ENCODE measurements around the gene USP1.

Gene USP1, protein sequence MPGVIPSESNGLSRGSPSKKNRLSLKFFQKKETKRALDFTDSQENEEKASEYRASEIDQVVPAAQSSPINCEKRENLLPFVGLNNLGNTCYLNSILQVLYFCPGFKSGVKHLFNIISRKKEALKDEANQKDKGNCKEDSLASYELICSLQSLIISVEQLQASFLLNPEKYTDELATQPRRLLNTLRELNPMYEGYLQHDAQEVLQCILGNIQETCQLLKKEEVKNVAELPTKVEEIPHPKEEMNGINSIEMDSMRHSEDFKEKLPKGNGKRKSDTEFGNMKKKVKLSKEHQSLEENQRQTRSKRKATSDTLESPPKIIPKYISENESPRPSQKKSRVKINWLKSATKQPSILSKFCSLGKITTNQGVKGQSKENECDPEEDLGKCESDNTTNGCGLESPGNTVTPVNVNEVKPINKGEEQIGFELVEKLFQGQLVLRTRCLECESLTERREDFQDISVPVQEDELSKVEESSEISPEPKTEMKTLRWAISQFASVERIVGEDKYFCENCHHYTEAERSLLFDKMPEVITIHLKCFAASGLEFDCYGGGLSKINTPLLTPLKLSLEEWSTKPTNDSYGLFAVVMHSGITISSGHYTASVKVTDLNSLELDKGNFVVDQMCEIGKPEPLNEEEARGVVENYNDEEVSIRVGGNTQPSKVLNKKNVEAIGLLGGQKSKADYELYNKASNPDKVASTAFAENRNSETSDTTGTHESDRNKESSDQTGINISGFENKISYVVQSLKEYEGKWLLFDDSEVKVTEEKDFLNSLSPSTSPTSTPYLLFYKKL

GRCh38 chr1:62436466-62437272 lies at the start of gene USP1:
USP1 (plus strand) TSS chr1:62437049; CDS start chr1:62439868, 2,819 bp downstream.
- DNase-seq, result peak; percentile 99

DNA sequence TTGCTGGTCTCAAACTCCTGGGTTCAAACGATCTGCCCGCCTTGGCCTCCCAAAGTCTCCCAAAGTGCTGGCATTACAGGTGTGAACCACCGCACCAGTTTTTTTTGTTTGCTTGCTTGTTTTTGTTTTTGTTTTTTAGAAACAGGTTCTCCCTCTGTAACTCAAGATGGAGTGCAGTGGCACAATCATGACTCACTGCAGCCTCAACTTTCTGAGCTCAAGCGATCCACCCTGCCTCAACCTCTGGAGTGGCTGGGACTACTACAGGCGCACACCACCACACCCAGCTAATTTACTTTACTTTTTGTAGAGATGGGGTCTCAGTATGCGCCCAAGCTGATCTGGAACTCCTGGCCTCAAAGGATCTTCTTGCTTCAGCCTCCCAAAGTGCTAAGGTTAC lies 47.3 kb upstream of the USP1 start:
- DNase-seq, result no peak

GRCh38 chr1:62390071-62390470 lies 46.8 kb upstream of the USP1 start:
- no peak for DNase-seq

- no peak for DNase-seq
Observed at GRCh38 chr1:62391369-62391971, 45.4 kb upstream of the USP1 start.

DNA sequence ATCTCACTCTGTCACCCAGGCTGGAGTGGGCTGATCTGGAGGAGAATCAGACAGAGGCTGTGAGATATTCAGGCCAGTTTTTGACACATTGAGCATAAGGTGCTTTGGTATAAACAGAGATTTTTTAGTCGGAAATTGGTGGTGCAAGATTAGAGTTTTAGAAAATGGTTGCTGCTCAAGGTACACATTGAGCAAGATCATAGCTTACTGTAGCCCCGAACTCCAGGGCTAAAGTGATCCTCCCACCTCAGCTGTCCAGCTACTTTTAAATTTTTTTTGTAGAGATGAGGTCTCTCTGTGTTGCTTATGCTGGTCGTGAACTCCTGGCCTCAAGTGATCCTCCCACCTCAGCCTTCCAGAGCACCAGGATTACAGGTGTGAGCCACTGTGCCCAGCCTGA lies 43.9 kb upstream of the USP1 start:
- no peak for DNase-seq

GRCh38 chr1:62394646-62395045 lies 42.2 kb upstream of the USP1 start:
- no peak for DNase-seq

DNA sequence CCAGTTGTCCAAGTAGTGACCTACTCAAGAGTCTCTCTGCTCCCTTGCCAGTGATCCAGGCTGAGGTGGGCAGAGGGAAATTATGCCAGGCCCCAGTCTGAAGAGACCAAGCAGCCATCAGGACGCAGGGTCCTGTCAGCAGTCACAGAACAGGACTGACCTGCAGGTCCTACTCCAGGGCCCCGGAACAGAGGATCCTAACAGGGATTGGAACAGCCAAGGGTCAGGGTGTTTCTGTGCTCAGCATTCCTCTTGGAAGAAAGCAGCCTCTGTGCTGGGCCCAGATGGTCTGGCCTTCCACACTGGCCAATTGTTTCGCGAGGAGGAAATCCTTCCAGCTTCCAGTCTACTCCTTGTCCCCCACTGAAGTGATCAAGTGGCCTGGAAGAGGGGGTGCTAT lies 41.6 kb upstream of the USP1 start:
- no peak for DNase-seq

DNA sequence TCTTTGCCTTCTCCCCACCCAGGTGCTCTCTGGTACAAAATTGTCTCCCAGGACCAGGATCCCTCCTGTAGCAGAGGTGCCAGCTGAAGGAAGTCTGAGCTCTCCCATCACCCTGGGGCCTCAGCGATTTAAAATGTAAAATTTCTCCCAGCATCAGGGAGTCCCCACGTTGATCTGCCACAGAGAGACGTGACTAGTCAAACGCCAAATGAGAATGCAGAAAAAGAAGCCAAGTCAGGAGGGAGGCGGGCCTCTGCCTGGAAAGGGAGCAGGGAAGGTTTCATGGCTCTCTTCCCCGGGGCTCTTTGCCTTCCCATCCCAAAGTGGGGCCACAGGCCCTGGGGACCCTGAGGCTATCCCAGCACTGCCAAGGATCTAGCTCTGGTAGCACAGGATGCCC lies 40.0 kb upstream of the USP1 start:
- DNase-seq, result no peak

DNA sequence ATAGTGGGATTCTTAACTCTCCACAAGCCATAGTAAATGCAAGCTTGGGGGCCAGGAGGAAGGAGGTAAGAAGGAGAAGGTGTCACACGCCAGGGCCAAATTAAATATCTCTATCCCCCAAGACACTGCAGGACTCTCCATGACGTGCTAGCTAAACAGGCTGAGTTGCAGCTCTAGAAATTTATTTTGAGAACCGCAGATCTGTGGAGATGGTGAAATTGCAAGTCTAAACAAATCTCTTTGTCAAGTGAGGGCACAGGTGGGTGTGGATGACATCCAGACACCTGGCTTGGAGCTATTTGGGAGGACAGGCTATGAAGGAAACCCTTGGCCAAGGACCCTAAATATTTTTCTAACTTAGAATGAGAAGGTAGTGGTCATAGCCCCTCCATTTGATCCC lies 39.5 kb upstream of the USP1 start:
- DNase-seq, result no peak

GRCh38 chr1:62398377-62398776 lies 38.5 kb upstream of the USP1 start:
- DNase-seq, result no peak

DNA sequence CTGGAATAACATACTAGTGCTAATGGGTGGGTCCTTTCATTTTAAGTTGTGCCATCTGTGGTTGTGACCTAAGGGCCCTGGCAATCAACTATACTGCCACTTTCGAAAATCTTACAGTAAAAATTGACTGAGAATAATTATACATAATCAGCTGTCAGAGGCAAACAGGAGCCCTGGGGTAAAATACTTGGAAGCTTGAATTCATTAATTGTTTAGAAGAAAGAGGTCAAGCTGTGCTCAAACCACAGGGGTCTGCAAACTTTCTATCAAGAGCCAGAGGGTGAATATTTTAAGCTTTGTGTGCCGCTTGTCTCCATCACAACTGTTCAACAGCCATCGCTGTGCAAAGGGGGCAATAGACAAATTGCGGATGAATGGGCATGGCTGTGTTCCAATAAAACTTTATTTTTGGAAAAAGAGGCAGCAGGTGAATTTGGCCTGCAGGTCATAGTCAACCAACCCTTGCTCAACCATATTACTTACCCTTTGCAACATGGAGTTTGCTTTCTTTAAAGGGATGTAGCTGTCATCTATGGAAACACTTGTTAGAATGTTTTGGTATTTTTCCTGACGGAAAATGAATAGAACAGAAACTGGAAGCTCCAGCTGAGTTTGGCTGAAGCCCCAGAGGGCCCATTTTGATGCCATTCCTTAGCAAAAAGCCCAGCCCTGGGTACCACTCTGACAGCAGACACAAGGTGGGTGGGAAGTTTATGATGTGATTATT lies 35.7 kb upstream of the USP1 start:
- DNase-seq, result no peak

DNA sequence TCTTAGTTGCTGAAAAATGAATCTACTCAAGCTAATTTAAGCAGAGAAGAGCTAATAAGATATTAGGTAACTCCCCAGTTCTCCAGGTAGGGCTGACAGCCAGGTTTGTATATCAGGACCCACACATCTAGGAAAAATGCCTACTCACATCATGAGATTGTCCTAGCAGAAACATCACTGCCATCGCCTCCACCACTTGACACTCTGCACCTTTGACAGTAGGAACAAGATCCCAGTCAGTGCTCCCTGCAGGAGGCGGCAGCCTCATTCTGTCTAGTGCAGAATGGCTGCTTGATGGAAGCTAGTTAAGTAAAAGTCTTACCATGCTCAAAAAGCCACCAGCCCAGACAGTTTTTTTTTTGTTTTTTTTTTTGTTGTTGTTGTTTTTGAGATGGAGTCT lies 31.6 kb upstream of the USP1 start:
- no peak for DNase-seq

GRCh38 chr1:62406576-62406975 lies 30.3 kb upstream of the USP1 start:
- no peak for DNase-seq

GRCh38 chr1:62407398-62408009 lies 29.3 kb upstream of the USP1 start:
- no peak for DNase-seq

- no peak for DNase-seq
Observed at GRCh38 chr1:62415687-62416086, 21.2 kb upstream of the USP1 start.

DNA sequence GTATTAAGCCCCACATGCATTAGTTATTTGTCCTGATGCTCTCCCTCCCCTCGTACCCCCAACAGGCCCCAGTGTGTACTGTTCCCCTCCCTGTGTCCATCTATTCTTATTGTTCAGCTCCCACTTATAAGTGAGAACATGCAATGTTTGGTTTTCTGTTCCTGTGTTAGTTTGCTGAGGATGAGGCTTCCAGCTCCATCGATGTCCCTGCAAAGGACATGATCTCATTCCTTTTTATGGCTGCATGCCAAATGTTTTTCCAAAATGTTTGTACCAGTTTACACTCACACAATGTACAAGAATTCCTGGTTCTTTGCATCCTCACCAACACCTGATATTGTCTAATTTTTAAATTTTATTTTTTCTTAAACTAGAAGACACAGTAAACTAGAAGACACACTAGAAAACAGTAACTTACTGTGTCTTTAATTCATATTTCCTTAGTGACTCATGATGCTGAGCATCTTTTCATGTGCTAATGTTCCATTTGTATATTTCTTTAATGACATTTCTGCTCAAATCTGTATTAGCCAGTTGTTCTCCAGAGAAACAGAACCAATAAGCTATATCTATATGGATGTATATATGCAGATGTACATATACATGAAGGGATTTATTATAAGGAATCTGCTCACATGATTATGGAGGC lies 19.4 kb upstream of the USP1 start:
- DNase-seq, result no peak

DNA sequence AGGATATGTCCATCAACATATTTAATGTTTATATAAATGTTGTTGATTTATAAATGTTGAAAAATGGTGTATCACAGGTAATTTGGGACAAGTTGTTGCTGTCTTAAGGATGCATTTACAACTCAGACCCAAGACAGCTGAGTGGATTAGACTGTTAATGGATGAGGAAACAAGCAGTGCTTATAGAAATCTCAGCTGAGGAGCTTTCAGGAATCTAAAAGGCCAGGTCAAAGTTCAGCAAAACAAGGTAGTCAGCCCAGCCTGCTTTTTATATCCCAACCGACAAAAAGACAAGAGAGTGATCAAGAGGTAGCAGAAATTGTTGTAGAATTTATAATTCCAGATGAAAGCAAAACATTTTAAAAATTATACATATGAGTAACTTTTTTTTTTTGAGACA lies 16.6 kb upstream of the USP1 start:
- no peak for DNase-seq

GRCh38 chr1:62423580-62424242 lies 13.1 kb upstream of the USP1 start:
- DNase-seq, result no peak

- no peak for DNase-seq
Observed at GRCh38 chr1:62424411-62424810, 12.4 kb upstream of the USP1 start.

GRCh38 chr1:62425041-62425440 lies 11.8 kb upstream of the USP1 start:
- DNase-seq, result no peak

DNA sequence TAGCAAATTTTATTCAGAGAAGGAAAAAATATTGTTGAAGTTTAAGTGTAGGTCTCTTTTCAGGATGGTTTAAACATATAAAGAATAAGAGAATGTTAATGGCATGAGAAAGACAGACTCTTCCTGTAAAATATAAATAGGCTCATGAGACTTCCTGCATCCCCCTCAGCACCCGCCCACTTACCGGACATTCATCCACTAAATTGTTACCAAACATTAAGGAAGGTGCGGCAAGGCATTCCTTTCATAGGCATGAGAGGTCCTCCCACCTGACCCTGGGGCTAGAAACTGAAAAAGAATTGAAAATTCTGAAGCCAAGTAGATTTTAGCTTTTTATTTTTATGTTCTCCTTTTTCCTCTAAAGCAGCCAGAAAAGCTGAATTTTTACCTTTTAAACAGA lies 10.6 kb upstream of the USP1 start:
- DNase-seq, result no peak

Measured in right forelimb (tissue), 1 donor.